ENCODE measurements around the gene MOV10L1. TPM values are rescaled to one million over a fixed set of nuclear protein-coding genes. Genes with fewer than 3 reads are reported as not detected.
A peak's percentile ranks its signal among the peaks of the same experiment; 100 is the strongest.

Gene MOV10L1
- total RNA-seq, 1 donor from 2014 or later, result 1.1 TPM

DNA sequence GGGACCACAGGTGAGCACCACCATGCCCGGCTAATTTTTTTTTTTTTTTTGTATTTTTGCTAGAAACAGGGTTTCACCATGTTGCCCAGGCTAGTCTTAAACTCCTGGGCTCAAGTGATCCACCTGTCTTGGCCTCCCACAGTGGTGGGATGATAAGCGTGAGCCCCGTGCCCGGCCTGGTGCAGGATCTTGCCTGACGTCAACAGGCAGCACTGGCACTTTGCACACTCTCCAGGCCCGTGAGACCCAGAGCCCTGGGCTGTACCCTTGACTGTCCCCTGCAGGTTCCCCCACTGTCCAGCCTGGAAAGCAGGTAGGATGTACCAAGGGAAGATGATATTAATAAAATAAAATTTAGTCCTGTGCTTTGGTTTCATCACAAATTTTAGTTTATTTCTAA lies 51.7 kb downstream of the MOV10L1 start:
- TF ChIP-seq, protein P1, sequence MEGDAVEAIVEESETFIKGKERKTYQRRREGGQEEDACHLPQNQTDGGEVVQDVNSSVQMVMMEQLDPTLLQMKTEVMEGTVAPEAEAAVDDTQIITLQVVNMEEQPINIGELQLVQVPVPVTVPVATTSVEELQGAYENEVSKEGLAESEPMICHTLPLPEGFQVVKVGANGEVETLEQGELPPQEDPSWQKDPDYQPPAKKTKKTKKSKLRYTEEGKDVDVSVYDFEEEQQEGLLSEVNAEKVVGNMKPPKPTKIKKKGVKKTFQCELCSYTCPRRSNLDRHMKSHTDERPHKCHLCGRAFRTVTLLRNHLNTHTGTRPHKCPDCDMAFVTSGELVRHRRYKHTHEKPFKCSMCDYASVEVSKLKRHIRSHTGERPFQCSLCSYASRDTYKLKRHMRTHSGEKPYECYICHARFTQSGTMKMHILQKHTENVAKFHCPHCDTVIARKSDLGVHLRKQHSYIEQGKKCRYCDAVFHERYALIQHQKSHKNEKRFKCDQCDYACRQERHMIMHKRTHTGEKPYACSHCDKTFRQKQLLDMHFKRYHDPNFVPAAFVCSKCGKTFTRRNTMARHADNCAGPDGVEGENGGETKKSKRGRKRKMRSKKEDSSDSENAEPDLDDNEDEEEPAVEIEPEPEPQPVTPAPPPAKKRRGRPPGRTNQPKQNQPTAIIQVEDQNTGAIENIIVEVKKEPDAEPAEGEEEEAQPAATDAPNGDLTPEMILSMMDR (IDR thresholded peaks at IDR 0.05), result no peak
- Mint-ChIP-seq H3K4me3 (ENCODE audit: unreplicated experiment) (no peak overlapping the region), H3K27me3 (ENCODE audit: low read depth) (peaks cover 16% of the 10 kb centered on the region), H3K27ac (ENCODE audit: unreplicated experiment) (no peak overlapping the region), H3K36me3 (ENCODE audit: low read depth) (peaks cover 1% of the 10 kb centered on the region), H3K4me1 (ENCODE audit: low read depth) (peaks cover 13% of the 10 kb centered on the region), H3K9me3 (ENCODE audit: low read depth) (peaks cover 4% of the 10 kb centered on the region)
- DNase-seq (ENCODE audit: low spot score), result no peak

GRCh38 chr22:50141891-50142363 lies 52.1 kb downstream of the MOV10L1 start:
- no peak for DNase-seq (ENCODE audit: low spot score)
- peaks cover 13% of the 10 kb centered on the region for H3K4me1 Mint-ChIP-seq (ENCODE audit: low read depth)

DNA sequence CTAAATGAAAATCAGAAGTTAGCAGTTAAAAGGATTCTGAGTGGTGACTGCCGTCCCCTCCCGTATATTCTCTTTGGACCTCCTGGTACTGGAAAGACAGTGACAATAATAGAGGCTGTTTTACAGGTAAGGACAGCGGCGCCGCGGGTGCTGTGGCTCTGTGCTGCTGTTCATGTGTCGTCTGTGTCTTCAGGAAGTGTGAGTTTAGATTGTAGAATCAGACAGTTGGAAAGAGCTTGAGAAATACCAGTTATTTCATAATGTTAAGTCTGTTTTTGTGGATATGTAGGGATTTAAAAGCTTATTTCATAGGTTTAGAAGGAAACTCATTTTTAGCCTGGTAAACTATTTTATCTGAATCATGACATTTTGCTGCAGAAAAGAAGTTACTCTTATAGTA lies 53.3 kb downstream of the MOV10L1 start:
- Mint-ChIP-seq H3K27me3 (ENCODE audit: low read depth) (peaks cover 16% of the 10 kb centered on the region), H3K4me1 (ENCODE audit: low read depth) (peaks cover 12% of the 10 kb centered on the region)

More at GRCh38 chr22:50141891-50142363, 52.1 kb downstream of the MOV10L1 start:
- H3K9me3 Mint-ChIP-seq (ENCODE audit: low read depth), result peaks cover 4% of the 10 kb centered on the region
- H3K27me3 Mint-ChIP-seq (ENCODE audit: low read depth), result peaks cover 16% of the 10 kb centered on the region
- TF ChIP-seq, protein P1 (IDR thresholded peaks at IDR 0.05), result peak; percentile 58
- peaks cover 1% of the 10 kb centered on the region for H3K36me3 Mint-ChIP-seq (ENCODE audit: low read depth)
- H3K27ac Mint-ChIP-seq (ENCODE audit: unreplicated experiment), result no peak overlapping the region
- H3K4me3 Mint-ChIP-seq (ENCODE audit: unreplicated experiment), result no peak overlapping the region

GRCh38 chr22:50144005-50144614 lies 54.3 kb downstream of the MOV10L1 start:
- TF ChIP-seq, protein P1 (IDR thresholded peaks at IDR 0.05), result no peak
- H3K4me3 Mint-ChIP-seq (ENCODE audit: unreplicated experiment), result no peak overlapping the region
- H3K4me1 Mint-ChIP-seq (ENCODE audit: low read depth), result peaks cover 15% of the 10 kb centered on the region
- no peaks in the 10 kb centered on the region for H3K36me3 Mint-ChIP-seq (ENCODE audit: low read depth)
- DNase-seq (ENCODE audit: low spot score), result no peak
- H3K27ac Mint-ChIP-seq (ENCODE audit: unreplicated experiment), result no peak overlapping the region
- H3K27me3 Mint-ChIP-seq (ENCODE audit: low read depth), result peaks cover 16% of the 10 kb centered on the region
- H3K9me3 Mint-ChIP-seq (ENCODE audit: low read depth), result no peaks in the 10 kb centered on the region

More for the DNA sequence above, 53.3 kb downstream of the MOV10L1 start:
- Mint-ChIP-seq H3K27ac (ENCODE audit: unreplicated experiment) (no peak overlapping the region), H3K9me3 (ENCODE audit: low read depth) (no peaks in the 10 kb centered on the region), H3K4me3 (ENCODE audit: unreplicated experiment) (no peak overlapping the region), H3K36me3 (ENCODE audit: low read depth) (no peaks in the 10 kb centered on the region)
- TF ChIP-seq, protein P1 (IDR thresholded peaks at IDR 0.05), result no peak
- no peak for DNase-seq (ENCODE audit: low spot score)

- DNase-seq (ENCODE audit: low spot score), result no peak
- Mint-ChIP-seq H3K27ac (ENCODE audit: unreplicated experiment) (no peak overlapping the region), H3K4me3 (ENCODE audit: unreplicated experiment) (no peak overlapping the region), H3K36me3 (ENCODE audit: low read depth) (no peaks in the 10 kb centered on the region), H3K9me3 (ENCODE audit: low read depth) (no peaks in the 10 kb centered on the region), H3K27me3 (ENCODE audit: low read depth) (peaks cover 16% of the 10 kb centered on the region), H3K4me1 (ENCODE audit: low read depth) (peaks cover 15% of the 10 kb centered on the region)
- TF ChIP-seq, protein P1 (IDR thresholded peaks at IDR 0.05), result no peak
These were observed 56.1 kb downstream of the MOV10L1 start for GRCh38 chr22:50145721-50146438.
